D721Med (cell line): ENCODE results near the gene DPP4.
A peak's percentile ranks its signal among the peaks of the same experiment; 100 is the strongest.

Source experiments
- DNase-seq: peaks from one replicate; pipeline ENCODE4 v3.0.0; 2011; ENCODE audit warnings: low spot score; ENCODE audit not compliant: insufficient read length
- FAIRE-seq: peaks from 2 replicates; lab custom pipeline; 2011; peaks lifted over from hg19 to GRCh38; lab: Jason Lieb, UNC
- CTCF ChIP-seq: IDR thresholded peaks from 2 replicates; pipeline ENCODE4 v1.5.1; 2012; ENCODE audit warnings: mild to moderate bottlenecking, control low read depth; ENCODE audit not compliant: insufficient read depth; ENCODE audit errors: missing control alignments

DPP4 gene

GRCh38 chr2:162044586-162044985 lies 29.4 kb downstream of the DPP4 start:
- DNase-seq (no peak), FAIRE-seq (no peak)
- no peak for TF ChIP-seq CTCF

- FAIRE-seq (no peak), DNase-seq (no peak)
- TF ChIP-seq CTCF: no peak
Observed at GRCh38 chr2:162043132-162043531, 30.9 kb downstream of the DPP4 start.

GRCh38 chr2:162041485-162041884 lies 32.5 kb downstream of the DPP4 start:
- no peak for DNase-seq
- FAIRE-seq: no peak
- TF ChIP-seq CTCF: no peak

GRCh38 chr2:162038725-162039124 lies 35.3 kb downstream of the DPP4 start:
- no peak for TF ChIP-seq CTCF
- FAIRE-seq: no peak
- DNase-seq: no peak

GRCh38 chr2:162037886-162038285 lies 36.1 kb downstream of the DPP4 start:
- FAIRE-seq: no peak
- TF ChIP-seq CTCF: no peak
- DNase-seq: no peak

- no peak for TF ChIP-seq CTCF
- FAIRE-seq (peak; percentile 29), DNase-seq (no peak)
Observed at GRCh38 chr2:162037028-162037795, 36.8 kb downstream of the DPP4 start.

GRCh38 chr2:162035981-162036380 lies 38.0 kb downstream of the DPP4 start:
- DNase-seq (no peak), FAIRE-seq (no peak)
- TF ChIP-seq CTCF: no peak
